WI38 (cell line): ENCODE measurements around the gene CALHM6.

Experiments
- H3K4me3 ChIP-seq: 2 replicates; pipeline ENCODE4 v1.5.1; 2011; ENCODE audit warnings: low read depth, mild to moderate bottlenecking, control low read depth, low read length
- TF ChIP-seq, protein P1 (sequence below): IDR thresholded peaks from 2 replicates; pipeline ENCODE4 v1.5.1; 2012; ENCODE audit warnings: low read depth, mild to moderate bottlenecking, control low read depth, low read length

CALHM6 gene

DNA sequence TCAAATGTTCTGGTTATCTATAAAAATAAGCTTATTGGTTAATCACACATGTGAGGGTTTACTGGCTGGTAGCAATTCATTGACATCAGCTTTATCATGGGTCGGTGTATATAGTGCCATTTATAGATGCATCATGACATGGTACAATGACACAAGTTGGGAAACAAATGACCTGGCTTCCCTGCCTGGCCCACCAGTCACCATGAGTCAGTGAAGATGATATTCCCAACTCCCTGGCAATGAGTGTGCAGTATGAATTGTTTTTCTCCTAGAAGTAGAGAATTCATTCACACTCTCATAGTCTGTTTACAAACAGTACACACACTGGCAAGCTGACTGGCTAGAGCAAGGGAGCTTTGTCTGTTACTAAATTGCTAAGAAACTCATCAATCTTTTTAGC, 37.2 kb upstream of the CALHM6 start:
- no peak overlapping the region for H3K4me3 ChIP-seq
- TF ChIP-seq, protein P1, sequence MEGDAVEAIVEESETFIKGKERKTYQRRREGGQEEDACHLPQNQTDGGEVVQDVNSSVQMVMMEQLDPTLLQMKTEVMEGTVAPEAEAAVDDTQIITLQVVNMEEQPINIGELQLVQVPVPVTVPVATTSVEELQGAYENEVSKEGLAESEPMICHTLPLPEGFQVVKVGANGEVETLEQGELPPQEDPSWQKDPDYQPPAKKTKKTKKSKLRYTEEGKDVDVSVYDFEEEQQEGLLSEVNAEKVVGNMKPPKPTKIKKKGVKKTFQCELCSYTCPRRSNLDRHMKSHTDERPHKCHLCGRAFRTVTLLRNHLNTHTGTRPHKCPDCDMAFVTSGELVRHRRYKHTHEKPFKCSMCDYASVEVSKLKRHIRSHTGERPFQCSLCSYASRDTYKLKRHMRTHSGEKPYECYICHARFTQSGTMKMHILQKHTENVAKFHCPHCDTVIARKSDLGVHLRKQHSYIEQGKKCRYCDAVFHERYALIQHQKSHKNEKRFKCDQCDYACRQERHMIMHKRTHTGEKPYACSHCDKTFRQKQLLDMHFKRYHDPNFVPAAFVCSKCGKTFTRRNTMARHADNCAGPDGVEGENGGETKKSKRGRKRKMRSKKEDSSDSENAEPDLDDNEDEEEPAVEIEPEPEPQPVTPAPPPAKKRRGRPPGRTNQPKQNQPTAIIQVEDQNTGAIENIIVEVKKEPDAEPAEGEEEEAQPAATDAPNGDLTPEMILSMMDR: no peak

DNA sequence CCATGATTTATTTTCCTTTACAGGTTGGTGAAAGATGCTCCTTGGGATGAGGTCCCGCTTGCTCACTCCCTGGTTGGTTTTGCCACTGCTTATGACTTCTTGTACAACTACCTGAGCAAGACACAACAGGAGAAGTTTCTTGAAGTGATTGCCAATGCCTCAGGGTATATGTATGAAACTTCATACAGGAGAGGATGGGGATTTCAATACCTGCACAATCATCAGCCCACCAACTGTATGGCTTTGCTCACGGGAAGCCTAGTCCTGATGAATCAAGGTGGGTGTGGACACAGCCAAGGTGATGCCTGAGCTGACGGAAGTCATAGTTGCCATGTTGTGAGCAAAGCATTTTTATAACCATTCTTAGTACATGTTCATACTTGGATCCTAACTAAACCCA, 34.6 kb upstream of the CALHM6 start:
- TF ChIP-seq, protein P1: no peak
- H3K4me3 ChIP-seq: no peak overlapping the region

DNA sequence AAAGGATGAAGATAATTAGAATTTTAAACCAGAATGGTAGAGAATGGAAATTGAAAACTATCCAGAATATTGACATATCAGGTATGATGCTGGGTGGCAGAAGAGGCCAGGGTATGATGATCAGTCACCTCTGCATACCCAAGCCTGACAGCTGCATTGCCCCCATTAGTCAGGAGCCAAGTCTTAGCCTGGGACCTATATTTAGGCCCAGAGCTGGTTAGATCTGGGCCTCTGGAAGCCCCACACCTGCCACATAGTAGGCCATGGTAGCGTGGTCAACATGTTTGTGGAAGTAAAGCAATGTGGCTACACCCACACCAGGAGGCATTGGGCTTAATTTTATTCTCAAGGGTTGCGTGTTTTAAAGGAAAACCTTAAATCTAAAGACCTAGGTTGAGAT, 32.1 kb upstream of the CALHM6 start:
- no peak overlapping the region for H3K4me3 ChIP-seq
- TF ChIP-seq, protein P1: no peak

DNA sequence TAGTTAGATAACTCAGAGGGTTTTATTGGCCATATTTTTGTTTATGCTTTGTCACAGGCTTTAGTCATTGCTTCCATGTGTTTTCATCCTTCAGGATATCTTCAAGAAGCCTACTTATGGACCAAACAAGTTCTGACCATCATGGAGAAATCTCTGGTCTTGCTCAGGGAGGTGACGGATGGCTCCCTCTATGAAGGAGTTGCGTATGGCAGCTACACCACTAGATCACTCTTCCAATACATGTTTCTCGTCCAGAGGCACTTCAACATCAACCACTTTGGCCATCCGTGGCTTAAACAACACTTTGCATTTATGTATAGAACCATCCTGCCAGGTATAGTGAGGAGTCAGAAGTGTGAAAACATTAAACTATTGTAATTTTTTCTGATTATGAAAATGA, 30.3 kb upstream of the CALHM6 start:
- H3K4me3 ChIP-seq: no peak overlapping the region
- TF ChIP-seq, protein P1: no peak

DNA sequence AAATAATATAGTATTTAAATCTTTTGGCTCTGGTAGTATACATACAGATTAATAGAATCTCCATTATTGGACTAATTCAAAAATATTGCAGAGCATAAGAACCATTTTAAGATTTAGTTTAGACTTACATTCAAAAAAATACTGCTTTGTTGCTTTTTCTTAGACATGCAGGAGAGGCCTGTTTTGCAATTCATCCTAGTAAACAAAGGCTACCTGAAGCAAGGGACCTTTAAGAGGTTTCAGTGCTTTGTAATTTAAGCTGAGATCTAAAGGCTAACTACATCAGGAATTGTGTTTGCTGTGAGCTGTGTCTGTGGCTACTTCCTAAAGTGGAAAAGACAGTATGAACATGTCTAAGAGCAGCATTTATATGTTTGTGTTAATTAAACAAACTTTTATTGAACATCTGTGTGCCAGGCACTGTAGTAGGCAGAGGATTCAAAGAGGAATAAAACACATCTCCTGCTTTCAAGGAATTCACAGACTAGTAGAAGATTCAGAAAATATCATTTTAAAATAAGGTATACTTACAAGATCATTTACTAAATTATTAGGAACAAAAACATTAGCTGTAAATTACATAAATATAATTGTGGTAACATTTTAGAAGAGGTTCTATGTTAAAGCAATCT, 29.1 kb upstream of the CALHM6 start:
- TF ChIP-seq, protein P1: no peak
- H3K4me3 ChIP-seq: no peak overlapping the region

- TF ChIP-seq, protein P1: no peak
Observed at GRCh38 chr6:116433206-116433712, 27.9 kb upstream of the CALHM6 start.

DNA sequence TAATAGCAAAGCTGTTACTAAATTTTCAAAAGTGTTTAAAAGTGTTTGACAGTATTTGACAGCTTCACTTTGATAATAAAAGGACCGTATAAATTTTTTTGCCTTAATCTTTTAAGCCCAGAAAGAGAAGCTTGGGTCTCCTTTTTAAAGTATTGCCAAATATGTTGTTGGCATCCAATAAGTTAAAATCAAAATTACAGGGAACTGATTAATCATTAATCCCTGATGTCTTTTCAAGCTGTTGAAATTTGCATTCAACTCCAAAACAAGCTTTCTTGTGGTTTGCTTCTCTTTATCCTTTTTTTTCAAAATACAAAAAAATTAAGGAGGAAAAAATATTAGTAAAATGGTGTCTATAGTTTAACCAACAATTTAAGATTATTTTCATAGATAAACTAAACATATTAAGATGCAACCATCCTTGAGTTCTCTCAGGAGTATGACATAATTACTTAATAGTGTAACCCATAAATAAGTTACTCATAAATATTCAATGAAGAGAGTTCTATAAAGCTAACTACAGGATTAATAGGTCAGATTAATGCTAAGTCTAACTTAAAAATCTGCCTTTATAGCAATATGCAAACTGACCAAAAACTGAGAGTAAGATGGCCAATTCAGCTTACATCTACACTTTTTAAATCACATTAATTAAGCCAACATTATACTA, 27.0 kb upstream of the CALHM6 start:
- no peak overlapping the region for H3K4me3 ChIP-seq
- TF ChIP-seq, protein P1: no peak

More at GRCh38 chr6:116433206-116433712, 27.9 kb upstream of the CALHM6 start:
- no peak overlapping the region for H3K4me3 ChIP-seq
